Activated CD4-positive, alpha-beta T cell treated with anti-CD3 and anti-CD28 coated beads for 24 hours (primary cell): ENCODE data around the gene F5.

Experiments
- DNase-seq, 2 donors: peaks; one replicate each; pipeline ENCODE4 v3.0.0-alpha.2; 2020; ENCODE audit warnings: low read depth in 2 of 2

The F5 gene

DNA sequence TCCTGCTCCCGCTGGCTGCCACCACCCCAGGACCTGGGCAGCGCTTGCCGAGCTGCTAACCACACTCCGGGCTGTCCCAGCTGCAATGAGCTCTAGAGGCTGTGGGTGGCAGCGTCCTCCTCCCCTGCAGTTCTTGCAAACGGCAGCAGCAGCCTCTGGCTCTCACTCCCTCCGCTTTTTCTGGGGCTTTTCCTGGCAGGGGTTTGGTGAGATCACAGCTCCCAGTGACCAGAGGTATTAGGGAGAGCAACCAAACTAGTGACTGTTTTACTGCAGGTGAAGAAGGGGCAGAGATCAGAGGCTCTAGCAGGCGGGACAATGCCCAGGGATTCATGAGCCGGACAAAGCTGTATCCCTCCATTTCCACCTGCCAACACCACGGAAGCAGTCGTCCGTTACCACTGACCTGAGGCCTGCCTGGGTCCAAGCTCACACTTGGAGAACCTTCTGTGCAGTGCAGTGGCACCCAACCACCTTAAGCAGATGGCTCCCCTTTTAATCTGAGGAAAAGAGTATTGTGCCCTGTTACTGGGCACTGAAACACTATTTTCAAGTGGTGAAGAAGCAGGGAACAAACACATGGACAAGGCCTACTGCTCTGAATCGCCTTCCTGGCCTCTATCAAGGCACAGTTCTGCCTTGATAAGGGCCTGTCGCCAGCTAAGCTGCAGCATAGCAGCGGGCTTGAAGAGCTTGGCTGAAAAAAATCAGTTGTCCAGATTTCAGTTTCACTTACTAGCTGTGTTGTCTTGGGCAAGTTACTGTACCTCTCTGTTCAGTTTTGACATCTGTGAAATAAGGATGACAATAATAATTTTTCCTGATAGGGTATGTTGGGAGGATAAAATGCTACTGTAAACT, at the start of gene F5:
Gene F5 (minus strand): TSS at position 87 of the 861 bp plus-strand sequence. CDS start 95 bp downstream, outside the sequence.
- DNase-seq = peak; percentile 60 to 71

- no peak for DNase-seq
These were observed 48.6 kb upstream of the F5 start for GRCh38 chr1:169634877-169635276.

DNA sequence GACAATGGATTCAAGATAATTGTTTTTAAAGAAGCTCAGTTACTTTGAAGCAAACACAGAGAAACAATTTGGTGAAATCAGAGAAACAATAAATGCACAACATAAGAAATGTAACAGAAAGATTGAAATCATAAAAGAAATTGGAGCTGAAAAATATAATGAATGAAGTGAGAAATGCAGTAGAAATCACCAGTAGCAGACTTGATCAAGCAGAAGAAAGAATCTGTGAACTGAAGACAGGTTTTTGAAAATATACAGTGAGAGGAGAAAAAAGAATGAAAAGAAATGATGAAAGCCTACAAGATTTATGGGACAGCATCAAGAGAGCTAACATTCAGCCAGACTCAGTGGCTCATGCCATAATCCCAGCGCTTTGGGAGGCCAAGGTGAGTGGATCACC, 47.9 kb upstream of the F5 start:
- no peak for DNase-seq

- DNase-seq = no peak
These were observed 45.0 kb upstream of the F5 start for GRCh38 chr1:169631249-169631648.

- no peak for DNase-seq
These were observed 43.7 kb upstream of the F5 start, which contains the start of gene SELP for GRCh38 chr1:169630006-169630405. Gene SELP (minus strand): TSS chr1:169630124. CDS start chr1:169630074, 50 bp downstream.

- no peak for DNase-seq
These were observed 38.6 kb upstream of the F5 start for GRCh38 chr1:169624912-169625311.

- no peak for DNase-seq
These were observed 37.8 kb upstream of the F5 start for GRCh38 chr1:169624122-169624521.

DNA sequence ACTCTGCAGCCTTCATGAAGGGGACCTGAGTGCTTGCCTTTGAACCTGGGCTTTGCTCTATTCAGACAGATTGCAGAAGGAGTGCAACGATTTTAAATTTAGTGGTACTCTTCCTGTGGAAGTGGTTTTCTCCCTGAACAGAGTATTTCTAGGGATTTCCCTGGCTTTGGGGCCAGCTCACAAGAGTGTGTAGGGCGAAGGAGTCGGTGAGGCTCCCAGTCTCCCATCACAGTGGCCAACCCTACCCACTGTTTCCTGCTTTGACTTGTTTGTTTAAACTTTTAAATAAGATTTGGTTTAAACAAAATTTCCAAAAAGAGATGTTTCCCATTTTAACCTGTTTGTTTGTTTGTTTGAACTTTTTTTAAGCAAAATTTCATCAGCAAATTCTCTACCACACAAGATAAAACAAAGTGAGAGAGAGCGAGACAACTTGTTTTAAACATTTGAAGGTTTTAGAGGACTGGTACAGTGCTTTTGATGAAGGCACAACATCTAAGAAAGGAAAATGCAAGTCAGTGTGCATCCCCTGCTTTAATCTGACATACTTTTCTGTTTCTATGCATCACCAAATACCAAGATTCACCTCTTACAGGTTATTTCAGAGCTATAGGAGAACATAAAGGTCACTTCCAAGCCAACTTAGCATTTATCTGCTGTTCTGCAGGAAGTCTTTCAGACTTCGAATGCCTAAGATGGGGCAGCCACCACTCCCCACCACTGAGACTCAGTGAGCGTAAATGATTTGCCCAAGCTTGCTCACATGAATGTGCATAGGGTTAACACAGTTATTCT, 37.0 kb upstream of the F5 start:
- no peak for DNase-seq

DNA sequence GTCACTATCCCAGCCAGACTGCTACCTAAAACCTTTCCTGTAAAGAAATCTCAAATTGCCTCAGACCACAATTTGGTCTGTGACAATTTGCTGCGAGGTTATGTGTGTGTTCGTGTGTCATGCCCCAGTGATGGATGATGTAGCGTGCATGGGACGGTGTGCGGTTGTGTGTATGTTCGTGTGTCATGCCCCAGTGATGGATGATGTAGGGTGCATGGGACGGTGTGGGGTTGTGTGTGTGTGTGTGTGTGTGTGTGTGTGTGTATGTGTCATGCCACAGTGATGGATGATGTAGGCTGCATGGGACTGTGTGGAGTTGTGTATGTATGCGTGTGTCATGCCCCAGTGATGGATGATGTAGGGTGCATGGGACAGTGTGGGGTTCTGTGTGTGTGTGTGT, 34.3 kb upstream of the F5 start:
- DNase-seq = no peak

DNA sequence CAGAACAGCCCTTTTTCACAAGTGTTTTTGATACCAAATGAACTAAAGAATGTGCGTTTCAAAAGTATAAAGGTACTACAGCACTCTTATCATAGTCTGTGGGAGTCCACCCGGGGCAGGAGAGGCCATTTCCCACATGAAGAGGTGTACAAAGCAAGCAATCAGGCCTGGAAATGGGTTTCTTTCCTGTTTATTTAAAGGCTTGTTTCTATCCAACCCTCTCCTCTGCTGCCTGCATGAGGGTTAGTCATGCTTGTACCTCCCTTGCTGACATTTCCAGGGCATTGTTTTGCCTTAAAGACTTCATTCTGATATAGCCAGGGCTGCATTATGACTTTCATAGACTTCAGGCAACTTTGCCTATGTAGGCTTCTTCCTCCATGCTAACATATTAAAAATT, 32.1 kb upstream of the F5 start:
- no peak for DNase-seq

DNA sequence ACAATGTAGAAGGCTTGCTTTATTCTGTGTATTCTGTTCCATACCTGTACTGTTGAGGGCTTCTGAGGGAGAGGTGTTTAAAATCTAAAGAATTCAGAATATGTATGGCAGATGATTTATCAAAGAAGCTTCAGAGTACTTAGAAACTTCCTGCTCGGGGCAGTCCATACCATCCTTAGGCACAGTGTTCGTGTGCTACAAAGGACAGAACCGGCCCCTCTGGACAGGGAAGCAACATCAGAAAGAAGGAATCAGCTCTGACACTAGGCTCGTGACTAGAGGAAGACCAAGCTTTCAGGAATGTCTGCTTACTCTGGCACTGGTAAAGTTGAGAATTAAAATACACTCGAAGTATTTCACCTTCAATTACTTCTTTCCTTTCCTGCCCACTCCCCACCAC, 29.5 kb upstream of the F5 start:
- DNase-seq = no peak

DNA sequence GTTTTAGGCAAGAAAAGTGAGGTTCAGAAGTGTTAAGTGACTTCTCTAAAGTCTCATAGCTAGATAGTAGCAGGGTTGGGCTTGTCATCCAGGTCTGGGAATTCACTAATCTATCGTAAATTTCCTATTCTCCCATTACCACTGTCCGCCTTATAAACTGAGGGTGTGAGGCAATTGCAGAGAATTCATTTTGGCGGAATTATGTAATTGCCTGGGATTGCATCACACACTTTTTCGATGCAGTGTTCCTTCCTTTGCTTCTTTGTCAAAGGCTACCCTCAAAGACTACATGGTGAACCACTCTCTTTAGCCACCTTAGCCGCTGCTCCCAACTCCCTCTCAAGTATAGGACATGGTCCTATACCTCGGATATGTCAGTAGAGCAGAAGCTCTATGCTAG, 24.6 kb upstream of the F5 start:
- no peak for DNase-seq

DNA sequence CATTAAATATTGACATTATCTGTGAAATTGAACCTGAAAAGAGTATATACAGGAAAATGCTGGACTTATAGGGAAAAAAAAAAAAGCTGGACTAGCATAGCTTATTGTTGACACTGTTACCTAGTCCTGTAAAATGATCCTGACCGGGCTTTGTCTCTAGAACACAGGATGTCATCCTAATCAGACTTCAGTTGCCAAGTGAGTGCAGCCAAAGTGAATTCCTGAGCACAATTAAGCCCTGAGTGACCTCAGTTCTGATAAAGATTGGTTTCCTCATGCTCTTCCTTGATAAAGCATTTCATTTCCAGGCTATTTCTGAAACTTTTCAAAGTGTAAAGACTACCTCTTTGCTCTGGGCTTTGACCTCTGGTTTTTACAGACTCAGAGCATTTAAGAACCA, 23.8 kb upstream of the F5 start:
- no peak for DNase-seq

- no peak for DNase-seq
These were observed 21.9 kb upstream of the F5 start for GRCh38 chr1:169608226-169608625.

GRCh38 chr1:169604781-169605560, 18.7 kb upstream of the F5 start:
- DNase-seq = no peak

DNA sequence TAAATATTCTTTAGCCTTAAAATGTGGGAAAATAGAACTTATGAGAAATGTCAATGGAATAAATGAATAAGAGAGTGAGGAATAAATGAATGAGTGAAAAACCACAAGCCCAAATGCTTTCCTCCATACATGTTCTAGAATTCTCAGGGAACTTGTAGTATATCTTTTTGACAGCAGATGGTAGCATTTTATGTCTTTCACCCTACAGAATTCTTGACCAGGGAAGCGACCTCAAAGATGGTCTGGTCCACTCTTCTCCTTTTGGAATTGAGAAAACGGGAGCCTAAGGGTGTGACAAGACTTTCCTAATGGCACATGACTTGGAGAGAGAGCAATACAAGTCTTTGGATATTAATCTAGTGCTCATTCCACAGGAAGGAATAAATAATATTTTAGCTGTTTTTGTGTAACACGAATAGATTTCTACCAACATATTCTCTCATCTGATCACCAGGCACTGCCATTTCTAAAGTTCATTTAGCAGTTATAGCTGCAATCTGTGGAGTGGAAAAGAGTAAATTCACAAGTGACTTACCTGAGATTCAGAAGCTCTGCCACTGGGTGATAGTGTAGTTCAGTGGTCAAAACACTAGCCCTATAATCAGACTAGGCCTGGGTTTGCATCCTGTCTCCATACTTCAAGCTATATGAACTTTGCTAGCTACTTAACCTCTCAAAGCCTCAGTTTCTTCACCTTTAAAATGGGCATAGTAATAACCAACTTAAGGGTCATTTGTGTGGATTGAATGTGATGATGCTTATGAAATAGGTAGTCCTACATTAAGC, 15.0 kb upstream of the F5 start:
- DNase-seq = no peak

DNA sequence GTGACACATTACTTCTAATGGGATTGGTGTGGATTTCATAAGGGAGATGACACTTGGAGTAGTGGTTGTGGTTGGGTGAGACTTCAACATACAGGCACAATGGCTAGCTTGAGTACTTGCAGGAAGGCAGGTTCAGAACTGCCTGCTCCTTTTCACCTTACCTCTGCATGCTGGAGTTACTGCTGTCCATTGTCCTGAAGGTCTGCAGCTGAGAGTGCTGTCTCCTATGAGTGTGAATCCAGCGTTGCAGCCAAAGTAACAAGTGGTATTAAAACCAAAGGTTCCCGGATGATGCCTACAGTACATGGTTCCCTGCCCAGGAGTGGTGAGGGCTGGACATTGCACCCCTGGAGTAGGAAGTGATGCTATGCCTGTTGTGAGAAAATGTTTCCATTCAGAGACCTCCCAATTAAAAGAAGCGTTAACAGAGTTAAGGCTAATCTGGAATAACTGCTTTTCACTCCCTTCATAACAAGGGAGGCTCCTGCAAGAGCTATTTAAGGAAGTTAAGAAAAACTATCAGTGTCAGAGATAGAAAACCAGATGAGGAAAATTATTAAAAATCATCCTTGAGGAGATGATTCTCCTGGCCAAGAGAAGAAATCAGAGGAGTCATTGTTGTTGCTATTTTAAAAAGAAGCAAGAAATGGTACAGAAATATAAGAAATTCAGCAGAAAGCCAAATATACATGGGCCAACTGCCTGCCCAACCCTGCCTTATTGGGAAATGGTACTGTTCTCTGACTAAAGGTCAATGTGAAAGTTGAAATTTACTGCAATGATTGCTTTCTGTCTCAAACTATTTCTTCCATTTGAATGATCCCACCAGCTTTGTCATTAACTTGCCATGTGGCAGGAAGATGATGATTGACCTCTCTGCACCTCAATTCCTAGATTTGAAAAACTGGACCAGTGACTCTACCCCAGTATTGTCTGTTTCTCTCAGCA, 9.8 kb upstream of the F5 start:
- DNase-seq = no peak

- peak in 1 of 2 donors; percentile 10 for DNase-seq
These were observed 8.1 kb upstream of the F5 start for GRCh38 chr1:169594391-169594790.

GRCh38 chr1:169590932-169591331, 4.7 kb upstream of the F5 start:
- DNase-seq = peak in 1 of 2 donors; percentile 7
